ENCODE measurements around the gene CARD11. TPM values are rescaled to one million over a fixed set of nuclear protein-coding genes. Genes with fewer than 3 reads are reported as not detected.

The CARD11 gene
- total RNA-seq, 4 donors from 2014 or later, result 0.26 to 2.0 (median 0.70) TPM

- DNase-seq (ENCODE audit: extremely low spot score), result no peak
- intact Hi-C loops (cut with DNase I), result no loop called here
- H3K36me3 ChIP-seq, result no peaks in the 10 kb centered on the region
- no peaks in the 10 kb centered on the region for H3K4me1 ChIP-seq
- peaks cover 0 to 27% (median 11%) of the 10 kb centered on the region in 4 donors for H3K9me3 ChIP-seq
- no peak overlapping the region for H3K27ac ChIP-seq (replicated peaks in 1 of 4)
- peaks cover 0 to 7% (median 0%) of the 10 kb centered on the region in 4 donors for H3K27me3 ChIP-seq
- TF ChIP-seq EP300 (IDR thresholded peaks at IDR 0.05) (no peak), POLR2AphosphoS5 (IDR thresholded peaks at IDR 0.05) (no peak), CTCF (IDR thresholded peaks at IDR 0.05) (no peak), POLR2A (IDR thresholded peaks at IDR 0.05; ENCODE audit: low read depth) (no peak)
- H3K4me3 ChIP-seq, result no peak overlapping the region
- WGBS, result 71% methylated on average over 6 of the region's 6 CpGs
These were observed 52.7 kb downstream of the CARD11 start for GRCh38 chr7:2990949-2991470.

- DNase-seq (ENCODE audit: extremely low spot score), result no peak
- no peak for TF ChIP-seq POLR2AphosphoS5 (IDR thresholded peaks at IDR 0.05)
- no peak for TF ChIP-seq EP300 (IDR thresholded peaks at IDR 0.05)
- TF ChIP-seq CTCF (IDR thresholded peaks at IDR 0.05), result no peak
- no peak for TF ChIP-seq POLR2A (IDR thresholded peaks at IDR 0.05; ENCODE audit: low read depth)
These were observed 57.1 kb downstream of the CARD11 start for GRCh38 chr7:2986561-2986960.

GRCh38 chr7:2985866-2986265 lies 57.8 kb downstream of the CARD11 start:
- intact Hi-C loops (cut with DNase I), result no loop called here
- DNase-seq (ENCODE audit: extremely low spot score), result no peak
- 91% methylated on average over 14 of the region's 14 CpGs for WGBS

More at GRCh38 chr7:2986561-2986960, 57.1 kb downstream of the CARD11 start:
- H3K27me3 ChIP-seq, result peaks cover 0 to 25% (median 0%) of the 10 kb centered on the region in 4 donors
- WGBS, result 91% methylated on average over 18 of the region's 18 CpGs
- H3K36me3 ChIP-seq, result no peaks in the 10 kb centered on the region
- H3K9me3 ChIP-seq, result peaks cover 0 to 20% (median 7%) of the 10 kb centered on the region in 4 donors
- H3K4me1 ChIP-seq, result no peaks in the 10 kb centered on the region
- no peak overlapping the region for H3K27ac ChIP-seq (replicated peaks in 1 of 4)
- no peak overlapping the region for H3K4me3 ChIP-seq
- intact Hi-C loops (cut with DNase I), result no loop called here

GRCh38 chr7:2984091-2984490 lies 59.6 kb downstream of the CARD11 start:
- DNase-seq (ENCODE audit: extremely low spot score), result no peak
- intact Hi-C loops (cut with DNase I), result no loop called here

More at GRCh38 chr7:2985866-2986265, 57.8 kb downstream of the CARD11 start:
- Histone ChIP-seq H3K9me3 (peaks cover 0 to 17% (median 7%) of the 10 kb centered on the region in 4 donors), H3K36me3 (no peaks in the 10 kb centered on the region), H3K4me3 (no peak overlapping the region), H3K27me3 (peaks cover 0 to 32% (median 0%) of the 10 kb centered on the region in 4 donors), H3K4me1 (no peaks in the 10 kb centered on the region), H3K27ac (replicated peaks in 1 of 4) (no peak overlapping the region)
- no peak for TF ChIP-seq POLR2A (IDR thresholded peaks at IDR 0.05; ENCODE audit: low read depth)
- TF ChIP-seq POLR2AphosphoS5 (IDR thresholded peaks at IDR 0.05), result no peak
- TF ChIP-seq CTCF (IDR thresholded peaks at IDR 0.05), result no peak
- no peak for TF ChIP-seq EP300 (IDR thresholded peaks at IDR 0.05)

More at GRCh38 chr7:2984091-2984490, 59.6 kb downstream of the CARD11 start:
- Histone ChIP-seq H3K9me3 (peaks cover 0 to 5% (median under 1%) of the 10 kb centered on the region in 4 donors), H3K27me3 (peaks cover 0 to 49% (median 0%) of the 10 kb centered on the region in 4 donors), H3K36me3 (no peaks in the 10 kb centered on the region), H3K4me1 (peaks cover 0 to 1% (median 0%) of the 10 kb centered on the region in 4 donors), H3K4me3 (no peak overlapping the region), H3K27ac (replicated peaks in 1 of 4) (no peak overlapping the region)
- 50% methylated on average over 5 of the region's 6 CpGs for WGBS
- TF ChIP-seq POLR2A (IDR thresholded peaks at IDR 0.05; ENCODE audit: low read depth), result no peak
- TF ChIP-seq POLR2AphosphoS5 (IDR thresholded peaks at IDR 0.05), result no peak
- no peak for TF ChIP-seq CTCF (IDR thresholded peaks at IDR 0.05)

All from esophagus muscularis mucosa (tissue), 4 donors.